Skin epidermis (tissue), 12 donors: ENCODE measurements around the gene UCK2.
"Not testable (repeated sequence)": the region's sequence is repeated elsewhere in the genome, so short reads cannot be mapped to it uniquely, and the experiment has no call there.

Experiments
- H3K27ac ChIP-seq, 21 experiments: fragments of 200-600 bp; sonication (generic) in 11 of 21; one replicate each; pipeline ENCODE4 v1.5.0; 2020; ENCODE audit warnings: mild to moderate bottlenecking in 3 of 21, inconsistent platforms in 2 of 21, moderate library complexity in 2 of 21
- H3K4me3 ChIP-seq, 7 experiments: fragments of 200-600 bp; sonication (generic) in 2 of 7; one replicate each; pipeline ENCODE4 v1.5.0; 2020; ENCODE audit warnings: inconsistent platforms in 2 of 7, mild to moderate bottlenecking in 2 of 7, moderate library complexity in 1 of 7

Gene UCK2

GRCh38 chr1:165827268-165828102 lies at the start of gene UCK2:
UCK2 (plus strand) TSS chr1:165827614; CDS start chr1:165827834, 220 bp downstream.
- peak within 1 kb of the TSS; percentile 78 to 98 (median 88) for H3K27ac ChIP-seq
- H3K4me3 ChIP-seq, result peak within 1 kb of the TSS; percentile 75 to 95 (median 86)

DNA sequence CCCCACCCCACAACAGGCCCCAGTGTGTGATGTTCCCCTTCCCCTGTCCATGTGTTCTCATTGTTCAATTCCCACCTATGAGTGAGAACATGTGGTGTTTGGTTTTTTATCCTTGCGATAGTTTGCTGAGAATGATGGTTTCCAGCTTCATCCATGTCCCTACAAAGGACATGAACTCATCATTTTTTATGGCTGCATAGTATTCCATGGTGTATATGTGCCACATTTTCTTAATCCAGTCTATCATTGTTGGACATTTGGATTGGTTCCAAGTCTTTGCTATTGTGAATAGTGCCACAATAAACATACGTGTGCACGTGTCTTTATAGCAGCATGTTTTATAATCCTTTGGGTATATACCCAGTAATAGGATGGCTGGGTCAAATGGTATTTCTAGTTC lies 49.2 kb upstream of the UCK2 start:
- not testable (repeated sequence) for H3K4me3 ChIP-seq, H3K27ac ChIP-seq

GRCh38 chr1:165783519-165783918 lies 43.9 kb upstream of the UCK2 start:
- not testable (repeated sequence) for H3K4me3 ChIP-seq, H3K27ac ChIP-seq

DNA sequence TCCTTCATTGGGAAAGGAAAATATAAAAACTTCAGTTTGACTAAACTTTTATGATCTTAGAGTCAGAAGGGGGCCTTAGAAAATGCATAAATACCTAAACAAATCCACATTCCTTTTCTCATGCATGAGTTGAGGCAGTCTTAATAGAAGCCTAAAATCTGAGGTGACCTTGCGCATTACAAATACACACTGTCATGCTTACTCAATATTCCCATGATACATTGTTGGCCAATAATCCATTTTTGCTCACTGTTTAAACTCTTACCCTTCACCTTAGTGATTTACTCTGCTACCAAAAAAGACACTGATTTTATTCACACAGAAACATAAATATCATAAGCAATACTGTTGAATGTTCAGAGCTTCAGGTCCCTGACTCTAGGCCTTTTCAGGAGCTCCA lies 39.7 kb upstream of the UCK2 start:
- H3K4me3 ChIP-seq, result no peak overlapping the region
- no peak overlapping the region for H3K27ac ChIP-seq

GRCh38 chr1:165793951-165794350 lies 33.5 kb upstream of the UCK2 start:
- no peak overlapping the region for H3K4me3 ChIP-seq
- no peak overlapping the region for H3K27ac ChIP-seq

GRCh38 chr1:165795894-165796293 lies 31.5 kb upstream of the UCK2 start:
- H3K27ac ChIP-seq, result no peak overlapping the region
- H3K4me3 ChIP-seq, result no peak overlapping the region

GRCh38 chr1:165799387-165799786 lies 28.0 kb upstream of the UCK2 start:
- Histone ChIP-seq H3K27ac (no peak overlapping the region), H3K4me3 (no peak overlapping the region)

GRCh38 chr1:165804513-165804912 lies 22.9 kb upstream of the UCK2 start:
- not testable (repeated sequence) for H3K4me3 ChIP-seq, H3K27ac ChIP-seq

GRCh38 chr1:165807613-165808012 lies 19.8 kb upstream of the UCK2 start:
- no peak overlapping the region for H3K27ac ChIP-seq
- H3K4me3 ChIP-seq, result no peak overlapping the region

- Histone ChIP-seq H3K27ac (no peak overlapping the region), H3K4me3 (no peak overlapping the region)
Observed at GRCh38 chr1:165815725-165816124, 11.7 kb upstream of the UCK2 start.

GRCh38 chr1:165816157-165816556 lies 11.3 kb upstream of the UCK2 start:
- no peak overlapping the region for H3K27ac ChIP-seq
- no peak overlapping the region for H3K4me3 ChIP-seq

GRCh38 chr1:165816826-165817497 lies 10.5 kb upstream of the UCK2 start:
- H3K27ac ChIP-seq, result no peak overlapping the region
- no peak overlapping the region for H3K4me3 ChIP-seq

- H3K27ac ChIP-seq, result no peak overlapping the region
- H3K4me3 ChIP-seq, result no peak overlapping the region
Observed at GRCh38 chr1:165823552-165824268, 3.7 kb upstream of the UCK2 start.

- H3K4me3 ChIP-seq, result no peak overlapping the region
- no peak overlapping the region for H3K27ac ChIP-seq
Observed at GRCh38 chr1:165824269-165824643, 3.2 kb upstream of the UCK2 start.

DNA sequence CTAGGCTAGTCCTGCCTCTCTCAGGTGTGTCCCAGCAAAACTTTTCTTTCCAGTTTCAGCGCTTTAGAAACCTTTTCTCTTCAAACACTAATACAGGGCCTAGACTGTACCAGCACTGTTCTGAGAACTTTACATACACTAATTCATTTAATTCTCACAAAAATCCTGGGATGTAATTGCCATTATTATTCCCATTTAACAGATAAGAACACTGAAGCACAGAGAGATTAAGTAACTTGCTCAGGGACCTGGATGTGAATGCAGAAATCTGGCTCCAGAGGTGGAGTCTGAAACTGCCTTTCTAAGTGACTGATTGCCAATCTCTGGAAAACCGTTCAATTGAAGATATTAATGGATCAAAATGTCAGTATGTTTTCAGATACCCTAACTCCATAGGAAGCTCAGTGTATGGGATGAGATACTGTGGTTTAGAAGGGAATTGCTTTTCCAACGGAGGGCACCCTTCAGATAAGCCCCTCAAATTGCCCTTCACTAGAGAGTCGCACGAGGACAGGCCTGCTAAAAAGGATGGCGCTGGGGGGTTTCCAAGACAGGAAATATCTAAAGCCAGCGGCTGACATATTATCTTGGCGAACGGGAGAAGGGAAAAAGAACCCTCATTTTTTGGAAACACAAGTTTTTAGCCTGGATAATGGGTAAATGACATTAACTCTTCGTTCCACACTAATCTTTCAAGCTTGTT lies 698 bp upstream of the UCK2 start:
- Histone ChIP-seq H3K27ac (peak overlapping the region in 20 of 21 experiments; percentile 44 to 98 (median 89)), H3K4me3 (peak overlapping the region; percentile 75 to 95 (median 86))

- peak overlapping the region; percentile 75 to 95 (median 86) for H3K4me3 ChIP-seq
- peak overlapping the region; percentile 78 to 98 (median 88) for H3K27ac ChIP-seq
Observed at GRCh38 chr1:165828103-165828668, 772 bp downstream of the UCK2 start.

GRCh38 chr1:165828669-165829329 lies 1.4 kb downstream of the UCK2 start:
- H3K4me3 ChIP-seq, result peak overlapping the region; percentile 75 to 95 (median 86)
- H3K27ac ChIP-seq, result peak overlapping the region; percentile 78 to 98 (median 88)

- peak overlapping the region in 1 of 7 experiments; percentile 92 for H3K4me3 ChIP-seq
- H3K27ac ChIP-seq, result peak overlapping the region in 5 of 21 experiments; percentile 87 to 96 (median 92)
Observed at GRCh38 chr1:165829888-165830287, 2.5 kb downstream of the UCK2 start.

DNA sequence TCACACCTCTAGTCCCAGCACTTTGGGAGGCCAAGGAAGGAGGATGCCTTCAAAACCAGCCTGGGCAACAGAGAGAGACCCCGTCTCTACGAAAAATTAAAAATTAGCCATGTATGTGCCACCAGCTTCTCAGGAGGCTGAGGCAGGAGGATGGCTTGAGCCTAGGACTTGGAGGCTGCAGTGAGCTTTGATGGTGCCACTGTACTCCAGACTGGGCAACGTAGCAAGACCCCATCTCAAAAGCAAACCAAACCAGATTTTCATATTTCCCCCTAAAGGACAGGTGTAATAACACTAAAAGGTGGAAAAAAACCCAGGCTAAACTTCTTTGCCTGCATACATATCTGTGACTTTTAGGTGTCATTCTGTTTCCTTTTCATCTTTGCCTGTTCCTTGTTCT lies 3.7 kb downstream of the UCK2 start:
- H3K4me3 ChIP-seq, result no peak overlapping the region
- H3K27ac ChIP-seq, result no peak overlapping the region
